Stomach (tissue), 9 donors: Measurements from ENCODE around the gene ADCY10. TPM values are rescaled to one million over a fixed set of nuclear protein-coding genes. Genes with fewer than 3 reads are reported as not detected.

ENCODE experiments used
- DNase-seq, 2 donors: peaks; one replicate each; pipeline versions ENCODE4 v3.0.0 to v3.0.0-alpha.2; 2013 to 2019
- H3K27ac ChIP-seq, 5 donors: fragments of 200-600 bp in 4 of 5; sonication (generic) in 4 of 5; one replicate each; pipeline ENCODE4 v1.5.1; 2013 to 2019; ENCODE audit warnings: mild to moderate bottlenecking in 1 of 5, moderate library complexity in 1 of 5
- H3K27me3 ChIP-seq, 3 donors: fragments of 200-600 bp; sonication (generic); one replicate each; pipeline ENCODE4 v1.5.1; 2017 to 2019; ENCODE audit warnings: mixed run types in 1 of 3
- H3K36me3 ChIP-seq, 4 donors: fragments of 200-600 bp; sonication (generic); 1 replicate in 3 of 4; 2 replicates in 1 of 4; pipeline ENCODE4 v1.5.1; 2016 to 2019
- H3K4me1 ChIP-seq, 4 donors: fragments of 200-600 bp; sonication (generic); one replicate each; pipeline ENCODE4 v1.5.1; 2016 to 2019
- H3K4me3 ChIP-seq, 4 donors: fragments of 200-600 bp; sonication (generic) in 3 of 4; one replicate each; pipeline ENCODE4 v1.5.1; 2016 to 2019; ENCODE audit warnings: mild to moderate bottlenecking in 1 of 4
- H3K9me3 ChIP-seq, 4 donors: fragments of 200-600 bp; sonication (generic); one replicate each; pipeline ENCODE4 v1.5.1; 2016 to 2019
- EP300 ChIP-seq: sonication (generic); formaldehyde crosslinking; IDR thresholded peaks from one replicate; pipeline ENCODE4 v1.6.1; 2017; ENCODE audit warnings: antibody characterized with exemption
- POLR2A ChIP-seq, 4 donors: fragments of 450-650 bp; IDR thresholded peaks; one replicate each; pipeline ENCODE4 v1.6.1; 2016; ENCODE audit warnings: antibody characterized with exemption in 4 of 4, control low read depth in 2 of 4, mild to moderate bottlenecking in 1 of 4, moderate library complexity in 1 of 4
- POLR2AphosphoS5 ChIP-seq, 3 donors: sonication (generic); formaldehyde crosslinking; IDR thresholded peaks; one replicate each; pipeline ENCODE4 v1.6.1; 2016; ENCODE audit warnings: antibody characterized with exemption in 3 of 3
- WGBS, 5 donors: extraction: QIAGEN DNeasy Blood & Tissue Kit in 3 of 5; methylation state at CpG; one replicate each; pipeline versions ENCODE4 v1.1.5 to v1.1.7; 2013 to 2018; 5-methylcytosine and 5-hydroxymethylcytosine counted together
- intact Hi-C: fragments of 100-400 bp; cut with DNase I; formaldehyde crosslinking; loops from one replicate; pipeline ENCODE4 v1.15.1; 2023; ENCODE audit warnings: low total_unique reads
- polyA plus RNA-seq, 3 donors: library from polyadenylated mRNA; stranded (reverse); fragments of 200-250 nt; gene quantifications; one replicate each; pipeline ENCODE4 v1.2.3, GENCODE V29; 2013
- total RNA-seq, 5 donors: library from RNA; depleted of rRNA; stranded (reverse); fragments of >200 nt; gene quantifications; one replicate each; pipeline versions ENCODE4 v1.1.0 to v1.2.3, GENCODE V29; 2014 to 2016
- TF ChIP-seq, protein P1 (sequence below), 7 experiments: fragments of 450-650 bp in 4 of 7; fragments of 200-600 bp in 3 of 7; sonication (generic) in 3 of 7; IDR thresholded peaks; one replicate each; pipeline ENCODE4 v1.5.1; 2016 to 2019; ENCODE audit warnings: antibody characterized with exemption in 7 of 7, control low read depth in 2 of 7, mild to moderate bottlenecking in 1 of 7
- donor health status: healthy with polysubstance abuse.
- donor health status: Bipolar disorder and iron deficiency.
- donor health status: healthy.

ADCY10 gene
- total and polyA plus RNA-seq, 8 donors: 0.60 TPM; not detected in 7

DNA sequence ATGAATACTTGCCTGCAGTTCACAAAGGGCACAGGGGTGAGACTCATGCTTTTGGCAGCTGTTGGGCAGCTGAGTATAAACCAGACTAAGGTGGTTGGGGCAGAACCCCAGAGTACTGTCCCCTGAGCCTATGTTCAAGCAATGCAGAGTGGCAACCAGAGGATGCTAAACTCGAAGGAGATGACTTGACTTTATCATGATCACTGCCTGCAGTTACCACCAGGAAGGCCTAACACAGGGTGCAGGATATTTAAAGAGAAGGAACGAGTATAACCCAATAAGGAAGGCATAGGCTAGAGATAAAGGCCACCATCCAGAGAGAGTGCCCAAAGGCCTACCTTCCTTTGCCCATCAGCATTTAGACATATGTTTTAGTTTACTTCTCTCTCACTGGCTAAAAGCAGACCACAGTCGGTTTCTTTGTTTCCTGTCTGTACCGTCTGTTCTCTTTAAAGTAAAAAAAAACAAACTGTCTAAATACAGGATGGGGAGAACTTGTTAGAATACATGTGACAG is 108.8 kb downstream of the ADCY10 start:
- no peaks in the 10 kb centered on the region for H3K9me3 ChIP-seq
- no peak overlapping the region for H3K27ac ChIP-seq
- H3K36me3 ChIP-seq: no peaks in the 10 kb centered on the region
- H3K4me1 ChIP-seq: peaks cover 8 to 22% (median 9%) of the 10 kb centered on the region in 4 donors
- 59 to 72% (median 69%) methylated on average over 4 of the region's 4 CpGs for WGBS, 5 donors
- TF ChIP-seq EP300: no peak
- no peak for TF ChIP-seq POLR2A (IDR thresholded peaks at IDR 0.05)
- TF ChIP-seq, protein P1, sequence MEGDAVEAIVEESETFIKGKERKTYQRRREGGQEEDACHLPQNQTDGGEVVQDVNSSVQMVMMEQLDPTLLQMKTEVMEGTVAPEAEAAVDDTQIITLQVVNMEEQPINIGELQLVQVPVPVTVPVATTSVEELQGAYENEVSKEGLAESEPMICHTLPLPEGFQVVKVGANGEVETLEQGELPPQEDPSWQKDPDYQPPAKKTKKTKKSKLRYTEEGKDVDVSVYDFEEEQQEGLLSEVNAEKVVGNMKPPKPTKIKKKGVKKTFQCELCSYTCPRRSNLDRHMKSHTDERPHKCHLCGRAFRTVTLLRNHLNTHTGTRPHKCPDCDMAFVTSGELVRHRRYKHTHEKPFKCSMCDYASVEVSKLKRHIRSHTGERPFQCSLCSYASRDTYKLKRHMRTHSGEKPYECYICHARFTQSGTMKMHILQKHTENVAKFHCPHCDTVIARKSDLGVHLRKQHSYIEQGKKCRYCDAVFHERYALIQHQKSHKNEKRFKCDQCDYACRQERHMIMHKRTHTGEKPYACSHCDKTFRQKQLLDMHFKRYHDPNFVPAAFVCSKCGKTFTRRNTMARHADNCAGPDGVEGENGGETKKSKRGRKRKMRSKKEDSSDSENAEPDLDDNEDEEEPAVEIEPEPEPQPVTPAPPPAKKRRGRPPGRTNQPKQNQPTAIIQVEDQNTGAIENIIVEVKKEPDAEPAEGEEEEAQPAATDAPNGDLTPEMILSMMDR (IDR thresholded peaks at IDR 0.05): no peak
- no peak for TF ChIP-seq POLR2AphosphoS5 (IDR thresholded peaks at IDR 0.05)
- H3K27me3 ChIP-seq: no peaks in the 10 kb centered on the region
- H3K4me3 ChIP-seq: no peak overlapping the region
- intact Hi-C loops: no loop called here
- DNase-seq: no peak

DNA sequence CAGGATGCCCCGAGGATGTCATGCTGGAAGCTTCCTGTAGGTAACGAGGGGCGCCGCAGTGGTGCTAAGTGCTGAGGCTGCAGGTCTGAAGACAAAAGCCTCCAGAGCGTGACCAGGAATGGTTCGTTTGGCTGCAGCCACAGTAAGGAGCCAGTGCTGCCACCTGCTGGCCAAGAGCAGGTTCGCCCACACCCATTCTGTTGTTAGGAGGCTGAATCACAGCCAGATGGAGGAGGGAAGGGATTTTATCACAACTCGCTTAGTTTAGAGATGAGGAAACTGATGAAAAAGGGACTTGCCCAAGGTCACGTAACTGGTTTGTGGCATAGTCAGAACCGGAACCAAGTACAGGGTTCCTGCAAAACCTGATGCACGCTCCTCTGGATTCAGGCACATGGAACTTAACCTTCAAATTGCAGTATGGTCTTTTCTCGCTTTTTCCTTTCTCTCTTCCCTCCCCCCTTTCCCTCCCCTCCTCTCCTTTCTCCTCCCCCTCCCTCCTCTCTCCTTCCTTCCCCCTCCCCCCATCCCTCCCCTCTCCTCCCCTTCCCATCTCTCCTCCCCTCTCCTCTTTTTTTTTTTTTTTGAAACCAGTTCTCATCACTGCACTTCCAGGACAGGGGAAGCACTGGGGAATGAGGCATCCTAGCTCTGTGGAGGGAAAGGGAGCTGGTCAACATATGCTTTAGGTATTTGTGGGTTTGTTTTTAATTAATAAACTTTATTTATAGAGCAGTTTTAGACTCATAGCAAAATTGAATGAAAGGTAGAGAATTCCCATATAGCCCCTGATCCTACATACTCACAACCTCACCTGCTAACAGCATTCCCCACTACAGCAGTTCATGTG is 110.4 kb downstream of the ADCY10 start:
- no peaks in the 10 kb centered on the region for H3K36me3 ChIP-seq
- no peak overlapping the region for H3K4me3 ChIP-seq
- peaks cover 8 to 22% (median 9%) of the 10 kb centered on the region in 4 donors for H3K4me1 ChIP-seq
- no peaks in the 10 kb centered on the region for H3K9me3 ChIP-seq
- no peak for TF ChIP-seq POLR2A (IDR thresholded peaks at IDR 0.05)
- TF ChIP-seq EP300: no peak
- TF ChIP-seq, protein P1 (IDR thresholded peaks at IDR 0.05): peak in 5 of 7 experiments; percentile 89 to 98 (median 95)
- peak; percentile 46 to 95 (median 83) for TF ChIP-seq POLR2AphosphoS5 (IDR thresholded peaks at IDR 0.05)
- H3K27me3 ChIP-seq: no peaks in the 10 kb centered on the region
- 6 to 11% (median 9%) methylated on average over 12 of the region's 12 CpGs for WGBS, 5 donors
- peak overlapping the region in 2 of 5 donors; percentile 12 to 38 for H3K27ac ChIP-seq
- peak; percentile 96 for DNase-seq
- intact Hi-C loops: no loop called here

DNA sequence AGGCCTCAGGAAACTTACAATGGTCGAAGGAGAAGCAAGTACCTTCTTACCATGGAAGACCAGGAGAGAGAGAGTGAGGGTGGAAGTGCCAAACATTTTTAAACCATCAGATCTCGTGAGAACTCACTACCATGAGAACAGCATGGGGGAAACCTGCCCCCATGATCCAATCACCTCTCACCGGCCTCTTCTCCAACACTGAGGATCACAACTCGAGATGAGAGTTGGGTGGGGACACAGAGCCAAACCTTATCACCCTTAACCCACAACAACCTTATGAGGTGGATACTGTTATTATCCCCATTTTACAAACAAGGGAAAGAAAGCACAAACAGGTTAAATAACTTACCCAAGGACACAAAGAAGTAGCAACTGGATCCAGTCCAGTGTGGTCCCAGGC is 111.7 kb downstream of the ADCY10 start:
- no peaks in the 10 kb centered on the region for H3K36me3 ChIP-seq
- no peak overlapping the region for H3K27ac ChIP-seq
- WGBS, 5 donors: 90 to 96% (median 92%) methylated on average over 4 of the region's 4 CpGs
- no peaks in the 10 kb centered on the region for H3K9me3 ChIP-seq
- no peak overlapping the region for H3K4me3 ChIP-seq
- no peak for DNase-seq
- TF ChIP-seq POLR2A (IDR thresholded peaks at IDR 0.05) (no peak), EP300 (no peak), POLR2AphosphoS5 (IDR thresholded peaks at IDR 0.05) (no peak)
- TF ChIP-seq, protein P1 (IDR thresholded peaks at IDR 0.05): no peak
- intact Hi-C loops: no loop called here
- no peaks in the 10 kb centered on the region for H3K27me3 ChIP-seq
- H3K4me1 ChIP-seq: peaks cover 9 to 30% (median 15%) of the 10 kb centered on the region in 4 donors

DNA sequence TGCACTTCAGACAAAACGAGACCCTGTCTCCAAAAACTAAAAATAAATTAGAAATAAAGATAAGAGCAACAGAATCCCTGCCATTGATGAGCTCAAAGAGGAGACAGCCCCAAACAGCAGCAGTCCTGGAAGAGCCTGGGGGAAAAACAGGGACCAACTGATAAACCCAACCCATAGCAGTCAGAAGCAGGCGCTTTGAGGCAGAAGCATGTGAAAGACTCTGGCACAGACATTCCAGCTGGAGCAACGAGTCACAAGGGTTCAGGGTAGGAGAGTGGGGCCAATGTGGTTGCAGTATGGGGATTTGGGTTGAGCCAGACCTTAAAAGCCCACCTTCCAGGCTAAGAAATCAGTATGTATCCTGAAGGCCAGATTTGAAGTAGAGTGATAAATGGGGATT is 113.7 kb downstream of the ADCY10 start:
- WGBS, 5 donors: 73 to 80% (median 76%) methylated on average over 3 of the region's 3 CpGs
- Histone ChIP-seq H3K27ac (peak overlapping the region in 1 of 5 donors; percentile 20), H3K27me3 (no peaks in the 10 kb centered on the region), H3K36me3 (no peaks in the 10 kb centered on the region), H3K4me3 (no peak overlapping the region), H3K4me1 (peaks cover 9 to 44% (median 25%) of the 10 kb centered on the region in 4 donors), H3K9me3 (no peaks in the 10 kb centered on the region)
- intact Hi-C loops: no loop called here
- no peak for DNase-seq
- TF ChIP-seq POLR2AphosphoS5 (IDR thresholded peaks at IDR 0.05) (no peak), EP300 (no peak), POLR2A (IDR thresholded peaks at IDR 0.05) (no peak)
- TF ChIP-seq, protein P1 (IDR thresholded peaks at IDR 0.05): no peak
